ENCODE data around the gene MCU. TPM values are rescaled to one million over a fixed set of nuclear protein-coding genes. Genes with fewer than 3 reads are reported as not detected.
"Not testable (repeated sequence)": the region's sequence is repeated elsewhere in the genome, so short reads cannot be mapped to it uniquely, and the experiment has no call there.

The MCU gene, protein sequence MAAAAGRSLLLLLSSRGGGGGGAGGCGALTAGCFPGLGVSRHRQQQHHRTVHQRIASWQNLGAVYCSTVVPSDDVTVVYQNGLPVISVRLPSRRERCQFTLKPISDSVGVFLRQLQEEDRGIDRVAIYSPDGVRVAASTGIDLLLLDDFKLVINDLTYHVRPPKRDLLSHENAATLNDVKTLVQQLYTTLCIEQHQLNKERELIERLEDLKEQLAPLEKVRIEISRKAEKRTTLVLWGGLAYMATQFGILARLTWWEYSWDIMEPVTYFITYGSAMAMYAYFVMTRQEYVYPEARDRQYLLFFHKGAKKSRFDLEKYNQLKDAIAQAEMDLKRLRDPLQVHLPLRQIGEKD
- total RNA-seq = 10 to 100 TPM; 17.7 to 19.0 TPM

DNA sequence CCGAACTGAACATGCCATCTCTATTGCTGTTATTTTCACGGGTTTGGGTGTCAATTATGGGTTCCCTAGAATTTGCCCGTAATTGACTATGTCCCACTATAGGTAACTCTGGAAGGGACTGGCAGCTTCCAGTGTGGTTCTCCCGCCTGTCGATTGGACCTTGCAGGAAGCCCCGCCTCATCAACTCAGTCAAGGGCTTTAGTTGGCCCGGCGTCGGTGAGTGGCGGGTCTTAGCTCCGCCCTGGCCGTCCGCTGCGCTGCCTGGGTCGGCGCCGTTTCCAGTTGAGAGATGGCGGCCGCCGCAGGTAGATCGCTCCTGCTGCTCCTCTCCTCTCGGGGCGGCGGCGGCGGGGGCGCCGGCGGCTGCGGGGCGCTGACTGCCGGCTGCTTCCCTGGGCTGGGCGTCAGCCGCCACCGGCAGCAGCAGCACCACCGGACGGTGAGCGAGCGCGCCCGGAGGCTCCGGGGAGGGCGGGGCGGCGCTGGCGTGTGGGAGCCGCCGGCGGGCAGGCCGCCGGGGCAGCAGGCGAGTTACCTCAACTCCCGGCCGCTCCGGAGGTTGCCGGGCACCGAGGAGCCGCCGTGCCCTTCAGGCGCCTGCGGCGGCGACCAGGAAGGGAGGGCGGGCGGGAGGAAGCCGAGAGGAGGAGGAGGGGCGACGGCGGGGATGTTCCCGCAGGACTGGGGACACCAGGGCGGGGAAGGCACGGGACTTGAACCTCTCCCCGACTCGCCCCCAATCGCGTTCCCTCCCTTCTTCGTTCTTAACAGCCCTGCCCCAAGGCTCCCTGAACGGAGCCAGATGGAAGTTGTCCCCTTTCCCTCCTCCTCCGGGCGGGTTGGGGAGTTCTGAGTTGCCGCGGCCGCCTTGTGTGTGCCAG lies at the start of gene MCU:
TSS of gene MCU (plus strand) at position 281 of the 881 bp plus-strand sequence. CDS start at position 290, 9 bp downstream.
- CTCF ChIA-PET = interaction anchor here (0.6 to 0.7 kb wide), 2 partner anchors 145 to 535 kb away, joined by 3 to 4 read pairs; no protein-coding TSS in a partner anchor
- POLR2A ChIA-PET = interaction anchor here (0.5 to 1.0 kb wide), 11 partner anchors 9 to 533 kb away, joined by 3 to 5 read pairs (median 3); no protein-coding TSS in a partner anchor

DNA sequence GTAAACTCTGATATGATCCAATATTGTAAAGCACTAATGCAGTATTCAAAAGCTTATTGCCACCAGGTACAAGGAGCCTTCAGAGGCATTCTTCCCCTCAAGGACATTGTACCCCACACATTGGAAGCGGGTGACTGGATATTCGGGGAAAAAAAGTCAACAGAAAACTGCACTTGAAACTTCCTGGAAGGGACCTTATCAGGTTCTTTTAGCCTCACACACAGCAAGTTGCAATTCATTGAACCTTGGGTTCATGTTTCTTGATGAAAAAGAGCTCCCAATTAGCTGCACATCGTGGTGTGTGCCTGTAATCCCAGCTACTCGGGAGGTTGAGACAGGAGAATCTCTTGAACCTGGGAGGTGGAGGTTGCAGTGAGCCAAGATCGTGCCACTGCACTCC lies 49.6 kb upstream of the MCU start:
- POLR2A ChIA-PET = no interaction called here
- CTCF ChIA-PET = interaction anchor here (0.6 kb wide), 1 partner anchor 147 kb away, joined by 6 read pairs; no protein-coding TSS in a partner anchor

DNA sequence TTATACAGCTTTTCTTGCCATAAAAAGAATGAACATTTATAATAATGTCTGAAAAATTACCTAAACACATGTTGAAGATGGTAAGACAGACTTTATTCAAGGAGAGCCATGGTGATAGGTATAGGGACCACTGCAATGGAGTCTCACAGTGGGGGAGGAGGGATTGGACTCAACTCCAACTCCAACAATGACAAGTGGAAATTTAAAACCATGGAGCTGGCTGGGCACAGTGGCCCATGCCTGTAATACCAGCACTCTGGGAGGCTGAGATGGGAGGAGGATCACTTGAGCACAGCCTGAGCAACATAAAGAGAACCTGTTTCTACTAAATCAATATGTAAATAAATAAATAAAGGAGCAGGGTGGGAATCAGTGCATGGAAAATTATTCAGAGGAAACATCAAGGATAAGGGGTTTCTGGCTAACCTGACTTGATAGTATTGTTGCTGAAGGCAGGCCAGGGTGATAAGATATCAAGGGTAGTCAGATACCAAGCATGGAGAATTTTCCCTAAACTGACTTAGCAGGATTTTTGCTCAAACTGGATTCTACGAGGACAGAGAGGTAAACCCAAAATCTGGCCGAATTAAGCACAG lies 46.6 kb upstream of the MCU start:
- CTCF ChIA-PET = no interaction called here
- POLR2A ChIA-PET = no interaction called here

DNA sequence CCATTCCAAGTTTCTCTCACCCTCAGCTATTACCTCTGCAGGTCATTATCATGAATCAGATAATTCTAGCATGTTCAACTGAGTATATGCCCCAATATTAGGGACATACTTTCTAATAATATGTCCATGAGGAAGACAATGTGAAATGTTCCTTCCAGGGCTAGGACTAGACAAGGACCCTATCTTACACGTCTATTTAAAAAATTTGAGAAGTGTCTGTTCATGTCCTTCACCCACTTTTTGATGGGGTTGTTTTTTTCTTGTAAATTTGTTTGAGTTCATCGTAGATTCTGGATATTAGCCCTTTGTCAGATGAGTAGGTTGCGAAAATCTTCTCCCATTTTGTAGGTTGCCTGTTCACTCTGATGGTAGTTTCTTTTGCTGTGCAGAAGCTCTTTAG lies 45.0 kb upstream of the MCU start:
- POLR2A ChIA-PET, CTCF ChIA-PET: not testable (repeated sequence)

DNA sequence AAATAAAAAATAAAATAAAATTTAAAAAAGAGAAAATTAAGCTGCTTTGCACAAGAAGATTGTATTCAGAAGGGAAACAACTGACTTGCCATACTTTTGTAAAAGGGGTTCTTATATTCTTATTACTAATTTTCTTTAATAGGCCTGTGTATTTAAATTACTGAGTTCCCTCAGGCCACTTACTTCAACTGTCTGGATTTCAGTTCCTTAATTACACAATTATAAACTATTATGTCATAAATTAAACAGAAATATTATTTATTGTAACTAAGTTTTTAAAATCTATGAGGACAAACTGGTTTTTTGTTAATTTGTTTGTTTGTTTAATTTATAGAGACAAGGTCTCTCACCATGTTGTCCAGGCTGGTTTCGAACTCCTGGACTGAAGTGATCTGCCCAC lies 43.6 kb upstream of the MCU start:
- ChIA-PET POLR2A (no interaction called here), CTCF (no interaction called here)

DNA sequence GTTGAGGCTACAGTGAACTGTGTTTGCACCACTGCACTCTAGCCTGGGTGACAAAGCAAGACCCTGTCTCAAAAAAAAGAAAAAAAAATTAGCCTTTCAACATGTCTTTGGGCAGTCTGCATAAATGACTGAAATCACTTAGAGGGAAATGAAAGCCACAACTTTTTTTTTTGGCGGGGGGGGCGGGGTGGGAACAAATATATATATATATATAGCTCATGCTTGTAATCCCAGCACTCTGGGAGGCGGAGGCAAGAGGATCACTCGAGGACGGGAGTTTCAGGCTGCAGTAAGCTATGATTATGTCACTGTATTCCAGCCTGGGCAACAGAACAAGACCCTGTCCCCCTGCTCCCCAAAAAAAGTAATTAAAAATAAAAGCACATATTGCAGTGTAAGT lies 42.7 kb upstream of the MCU start:
- ChIA-PET POLR2A (no interaction called here), CTCF (no interaction called here)

DNA sequence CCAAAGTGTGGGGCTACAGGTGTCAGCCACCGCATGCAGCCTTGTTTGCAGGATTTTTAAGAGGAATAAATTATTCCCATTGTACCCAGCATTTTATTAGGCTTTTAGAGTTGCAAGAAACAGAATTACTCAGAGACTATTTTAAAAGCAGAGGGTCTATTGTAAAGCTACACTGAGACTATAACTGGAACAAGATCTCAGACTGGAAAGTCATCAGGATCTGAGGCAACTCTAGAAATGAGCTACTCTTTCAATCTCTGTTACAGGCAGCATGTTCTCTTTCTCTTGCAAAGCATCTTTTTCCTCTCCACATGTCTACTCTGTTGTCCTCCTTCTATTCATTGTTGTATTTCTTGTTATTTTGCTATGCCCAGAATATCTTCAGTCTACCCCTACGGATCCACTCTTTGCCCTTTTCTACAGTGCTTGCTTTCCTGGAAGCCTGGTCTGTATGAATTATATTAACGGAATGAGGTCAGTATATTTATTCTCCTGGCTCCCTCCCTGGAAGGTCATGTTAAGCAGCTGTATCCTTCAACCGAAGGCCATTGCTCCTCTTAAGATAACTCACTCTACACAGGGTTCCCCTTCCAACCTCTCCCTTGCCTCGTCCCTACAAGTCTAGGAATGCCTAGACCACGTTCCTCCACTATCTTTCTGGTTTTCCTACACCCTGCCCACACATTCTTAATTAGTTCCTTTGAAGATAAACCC lies 38.4 kb upstream of the MCU start:
- ChIA-PET CTCF (no interaction called here), POLR2A (no interaction called here)

DNA sequence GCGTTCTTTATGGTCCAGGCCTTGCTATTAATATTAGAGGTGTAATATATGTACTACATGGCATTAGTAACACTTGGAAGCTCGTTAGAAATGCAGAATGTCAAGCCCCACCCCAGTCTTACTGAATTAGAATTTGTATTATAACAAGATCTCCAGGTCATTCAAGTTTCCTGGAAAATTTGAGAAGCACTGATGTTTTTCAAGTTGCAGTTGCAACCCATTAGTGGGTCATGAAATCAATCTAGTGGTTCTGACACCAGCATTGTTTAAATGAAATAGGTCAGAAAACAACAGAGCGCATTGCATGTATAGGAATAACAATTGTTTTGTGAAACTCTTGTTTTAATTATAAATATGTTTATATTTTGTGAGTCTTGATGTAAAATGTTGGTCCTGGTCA lies 37.2 kb upstream of the MCU start:
- CTCF ChIA-PET = no interaction called here
- POLR2A ChIA-PET = no interaction called here

DNA sequence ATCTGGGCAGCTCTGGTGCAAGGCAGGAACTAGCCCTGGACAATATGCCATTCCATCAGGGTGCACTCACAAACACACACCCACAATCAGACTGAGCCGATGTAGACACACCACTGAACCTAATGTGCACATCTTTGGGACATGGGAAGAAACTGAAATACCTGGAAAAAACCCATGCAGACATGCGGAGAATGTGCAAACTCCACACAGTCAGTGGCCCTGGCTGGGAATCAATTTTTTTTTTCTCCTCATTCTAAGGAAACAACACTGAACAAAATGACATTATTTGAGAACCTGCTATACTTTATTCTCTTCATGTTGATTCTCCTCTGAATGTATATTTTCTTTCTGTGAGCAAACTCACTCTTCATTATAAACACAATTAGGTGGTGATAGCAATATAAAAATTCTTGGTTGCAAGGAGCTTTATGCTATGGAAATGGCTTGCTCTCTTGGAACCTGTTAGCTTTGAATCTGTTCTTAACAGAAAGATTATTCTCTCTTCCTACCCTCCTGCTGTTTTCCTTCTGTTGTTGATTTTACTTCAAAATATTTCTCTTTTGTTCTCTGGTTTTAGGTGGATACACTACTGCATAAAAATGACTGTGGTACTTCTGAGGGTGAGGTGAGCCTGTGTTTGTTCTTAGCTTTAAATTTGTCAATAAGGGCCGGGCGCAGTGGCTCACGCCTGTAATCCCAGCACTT lies 33.1 kb upstream of the MCU start:
- CTCF ChIA-PET = no interaction called here
- POLR2A ChIA-PET = interaction anchor here (0.7 kb wide), 1 partner anchor 47 kb away, joined by 4 read pairs; no protein-coding TSS in a partner anchor

DNA sequence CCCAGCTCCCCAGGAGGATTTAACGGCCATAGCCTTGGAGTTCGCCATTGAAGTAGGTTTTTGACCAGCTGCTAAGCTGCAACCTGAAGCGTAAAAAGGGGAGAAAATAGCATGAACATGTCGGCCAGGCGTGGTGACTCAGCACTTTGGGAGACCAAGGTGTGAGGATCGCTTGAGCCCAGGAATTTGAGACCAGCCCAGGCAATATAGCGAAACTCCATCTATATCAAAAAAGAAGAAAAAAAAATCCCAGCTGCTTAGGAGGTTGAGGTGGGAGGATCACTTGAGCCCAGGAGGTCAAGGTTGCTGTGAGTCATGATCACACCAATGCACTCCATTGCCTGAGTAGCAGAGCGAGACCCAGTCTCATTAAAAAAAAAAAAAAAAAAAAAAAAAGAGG lies 32.2 kb upstream of the MCU start:
- POLR2A ChIA-PET = no interaction called here
- CTCF ChIA-PET = interaction anchor here (1.0 kb wide), 1 partner anchor 291 kb away, joined by 4 read pairs; no protein-coding TSS in a partner anchor

DNA sequence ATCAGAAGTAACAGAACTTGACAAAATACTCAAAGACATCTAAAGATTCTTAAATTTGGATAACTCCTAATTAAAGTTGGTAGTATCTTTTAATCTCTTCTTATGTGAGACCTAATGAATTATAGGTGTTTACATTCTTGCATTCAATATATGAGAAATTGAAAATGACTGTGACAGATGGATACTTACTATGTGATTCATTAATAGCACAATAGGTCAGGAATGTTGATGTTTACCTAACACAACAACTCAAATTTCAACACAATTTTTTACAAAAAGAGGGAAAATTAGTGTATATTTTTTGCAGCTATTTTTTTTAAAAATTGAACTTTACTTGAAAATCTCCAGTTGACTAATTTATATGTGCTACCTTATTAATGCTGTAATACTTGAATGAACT lies 31.7 kb upstream of the MCU start:
- ChIA-PET POLR2A (no interaction called here), CTCF (interaction anchor here (1.0 kb wide), 1 partner anchor 291 kb away, joined by 4 read pairs; no protein-coding TSS in a partner anchor)

DNA sequence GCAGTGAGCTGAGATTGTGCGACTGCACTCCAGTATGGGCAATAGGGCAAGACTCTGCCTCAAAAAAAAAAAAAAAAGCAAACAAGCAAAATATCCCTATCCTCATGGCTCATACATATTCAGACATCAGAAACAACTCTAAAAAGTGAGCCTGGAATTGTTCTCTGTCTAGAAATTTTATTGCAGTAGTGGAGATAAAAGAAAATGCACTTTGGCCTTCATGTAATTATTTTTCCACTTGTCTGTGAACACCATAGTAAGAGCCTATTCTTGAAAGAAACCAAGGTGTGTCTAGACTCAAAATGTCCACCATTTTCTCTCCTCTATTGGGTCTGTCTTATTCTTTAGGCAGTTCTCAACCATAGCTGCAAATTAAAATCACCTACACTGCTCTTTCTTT lies 30.5 kb upstream of the MCU start:
- POLR2A ChIA-PET = no interaction called here
- CTCF ChIA-PET = no interaction called here

DNA sequence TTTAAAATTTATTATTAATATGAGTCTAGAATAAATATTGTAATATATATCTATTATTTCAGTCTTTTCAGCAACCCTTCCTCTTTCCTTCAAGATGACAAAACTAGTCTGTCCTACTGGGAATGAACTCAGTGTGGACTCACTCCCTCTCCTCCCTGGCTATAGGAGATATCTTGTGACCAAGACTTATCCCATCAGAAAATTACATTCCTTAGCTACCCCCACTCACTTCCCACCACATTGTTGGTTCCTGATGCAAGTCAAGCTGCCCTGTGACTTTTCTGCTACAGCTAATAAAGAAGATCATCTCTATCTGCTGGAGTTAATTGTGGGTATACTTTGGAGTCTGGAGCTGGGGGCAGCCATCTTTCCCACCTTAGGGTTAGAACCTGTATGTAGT lies 28.0 kb upstream of the MCU start:
- ChIA-PET POLR2A (interaction anchor here (0.6 kb wide), 1 partner anchor 12 kb away, joined by 3 read pairs; no protein-coding TSS in a partner anchor), CTCF (no interaction called here)

DNA sequence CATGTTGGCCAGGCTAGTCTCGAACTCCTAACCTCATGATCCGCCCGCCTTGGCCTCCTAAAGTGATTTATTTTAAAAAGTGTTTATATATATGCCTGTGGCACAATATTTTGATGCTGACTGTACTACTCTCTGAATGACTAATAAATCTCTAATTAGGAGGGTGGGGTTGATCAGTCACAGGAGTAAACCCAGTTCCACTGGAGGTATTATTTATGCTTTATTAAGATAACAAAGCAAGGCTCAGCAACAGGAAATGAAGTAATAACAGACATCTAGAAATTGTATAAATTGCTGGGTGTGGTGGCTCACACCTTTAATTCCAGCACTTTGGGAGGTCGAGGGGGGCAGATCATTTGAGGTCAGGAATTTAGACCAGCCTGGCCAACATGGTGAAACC lies 26.0 kb upstream of the MCU start:
- POLR2A ChIA-PET = no interaction called here
- CTCF ChIA-PET = no interaction called here

DNA sequence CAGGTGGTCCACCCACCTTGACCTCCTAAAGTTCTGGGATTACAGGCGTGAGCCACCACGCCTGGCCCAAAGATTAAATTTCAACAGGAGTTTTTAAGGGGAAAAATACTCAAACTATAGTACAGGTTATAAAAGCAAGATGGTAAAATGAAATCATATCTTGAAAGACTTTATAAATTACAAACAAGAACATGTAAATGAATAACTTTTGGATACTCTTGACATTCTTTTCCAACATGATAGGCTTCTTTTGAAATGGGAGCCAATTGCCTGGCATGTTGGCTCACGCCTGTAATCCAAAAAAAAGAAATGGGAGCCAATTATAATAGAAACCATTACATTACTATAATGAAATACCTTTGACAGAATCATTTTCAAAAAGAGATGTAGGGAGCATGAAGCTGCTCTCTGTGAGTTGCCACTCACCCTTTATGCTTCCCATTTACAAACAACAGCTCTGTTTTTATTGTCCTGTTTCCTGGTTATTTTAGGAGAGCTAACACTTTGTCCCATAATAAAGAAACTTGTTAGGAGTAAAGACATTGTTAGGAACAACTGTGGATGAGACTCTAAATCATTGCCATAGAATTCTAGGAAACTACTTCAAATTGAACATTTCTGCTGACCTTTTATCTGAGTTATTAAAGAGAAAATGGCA lies 24.6 kb upstream of the MCU start:
- CTCF ChIA-PET = interaction anchor here (0.7 kb wide), 1 partner anchor 1149 kb away, joined by 4 read pairs; no protein-coding TSS in a partner anchor

DNA sequence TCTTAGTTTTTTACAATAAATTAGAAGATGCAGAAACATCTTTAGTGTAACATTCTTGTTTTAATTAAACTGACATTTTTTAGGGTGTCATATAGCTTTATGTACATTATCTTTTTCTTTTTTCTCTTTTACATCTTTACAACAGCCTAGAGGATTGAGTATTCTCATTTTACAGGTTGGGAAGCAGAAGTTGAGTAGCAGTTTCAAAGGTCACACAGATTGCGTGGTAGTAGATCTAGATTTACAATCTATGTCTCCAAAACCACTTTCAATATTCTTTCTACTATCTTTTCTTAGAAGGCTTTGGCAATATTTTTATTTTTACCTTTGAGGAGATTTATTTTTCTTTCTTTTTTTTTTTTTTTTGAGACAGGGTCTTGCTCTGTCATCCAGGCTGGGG lies 18.7 kb upstream of the MCU start:
- ChIA-PET CTCF (no interaction called here), POLR2A (no interaction called here)

More for the DNA sequence above, 24.6 kb upstream of the MCU start:
- POLR2A ChIA-PET = no interaction called here

DNA sequence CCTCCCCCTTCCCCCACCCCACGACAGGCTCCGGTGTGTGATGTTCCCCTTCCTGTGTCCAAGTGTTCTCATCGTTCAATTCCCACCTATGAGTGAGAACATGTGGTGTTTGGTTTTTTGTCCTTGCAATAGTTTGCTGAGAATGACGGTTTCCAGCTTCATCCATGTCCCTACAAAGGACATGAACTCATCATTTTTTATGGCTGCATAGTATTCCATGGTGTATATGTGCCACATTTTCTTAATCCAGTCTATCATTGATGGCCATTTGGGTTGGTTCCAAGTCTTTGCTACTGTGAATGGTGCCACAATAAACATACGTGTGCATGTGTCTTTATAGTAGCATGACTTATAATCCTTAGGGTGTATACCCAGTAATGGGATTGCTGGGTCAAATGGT lies 17.8 kb upstream of the MCU start:
- CTCF ChIA-PET, POLR2A ChIA-PET: not testable (repeated sequence)

DNA sequence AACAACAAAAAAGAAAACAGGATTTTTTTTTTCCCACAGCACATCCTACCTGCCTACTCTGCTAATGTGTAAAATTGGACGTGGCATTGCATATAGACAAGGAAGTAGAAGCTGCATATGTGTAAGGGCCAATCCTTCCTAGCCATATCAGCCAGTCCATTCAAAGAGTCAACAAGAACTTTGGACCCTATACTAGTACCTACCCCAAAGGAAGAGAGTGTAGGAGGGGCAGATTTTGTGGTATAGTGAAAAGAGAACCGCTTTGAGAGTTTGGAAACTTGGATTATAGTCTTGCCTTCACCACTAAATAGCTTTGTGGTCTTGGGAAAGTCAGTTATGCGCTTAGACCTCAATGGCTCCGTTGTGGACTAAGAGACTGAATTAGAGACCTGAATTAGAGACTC lies 12.1 kb upstream of the MCU start:
- POLR2A ChIA-PET = no interaction called here
- CTCF ChIA-PET = interaction anchor here (0.6 to 0.9 kb wide), 2 partner anchors 159 to 184 kb away, joined by 3 read pairs; no protein-coding TSS in a partner anchor

DNA sequence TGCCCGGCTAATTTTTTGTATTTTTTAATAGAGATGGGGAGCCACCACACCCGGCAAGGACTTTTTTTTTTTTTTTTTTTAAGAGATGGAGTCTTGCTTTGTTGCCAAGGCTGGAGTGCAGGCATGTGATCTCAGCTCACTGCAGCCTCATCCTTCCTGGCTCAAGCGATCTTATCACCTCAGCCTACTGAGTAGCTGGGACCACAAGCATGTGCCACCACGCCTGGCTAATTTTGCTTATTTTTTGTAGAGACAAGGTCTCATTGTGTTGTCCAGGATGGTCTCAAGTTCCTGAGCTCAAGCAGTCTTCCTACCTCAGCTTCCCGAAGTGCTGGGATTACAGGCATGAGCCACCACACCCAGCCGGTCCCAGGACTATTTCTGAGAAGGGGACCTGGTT lies 9.3 kb upstream of the MCU start:
- POLR2A ChIA-PET = interaction anchor here (0.6 to 1.1 kb wide), 2 partner anchors 9 to 10 kb away, joined by 4 read pairs; partner anchors contain the start of gene MCU
- CTCF ChIA-PET = no interaction called here

Data from activated CD8-positive, alpha-beta memory T cell treated with anti-CD3 and anti-CD28 coated beads for 36 hours (primary cell).